Transverse colon (tissue), 4 donors: Measurements from ENCODE around the gene EP400. TPM values are rescaled to one million over a fixed set of nuclear protein-coding genes. Genes with fewer than 3 reads are reported as not detected.
"Not testable (repeated sequence)": the region's sequence is repeated elsewhere in the genome, so short reads cannot be mapped to it uniquely, and the experiment has no call there.

ENCODE experiments used
- DNase-seq: peaks from one replicate; pipeline ENCODE4 v3.0.0-alpha.2; 2019
- H3K27ac ChIP-seq, 4 donors: fragments of 200-600 bp; sonication (generic); 2 replicates each; pipeline ENCODE4 v1.5.1; 2016 to 2018; ENCODE audit warnings: inconsistent platforms in 4 of 4
- H3K27me3 ChIP-seq: fragments of 200-600 bp; sonication (generic); 2 replicates; pipeline ENCODE4 v1.5.1; 2017; ENCODE audit warnings: inconsistent platforms
- H3K36me3 ChIP-seq, 4 donors: fragments of 200-600 bp; sonication (generic); 2 replicates each; pipeline ENCODE4 v1.5.1; 2017 to 2019; ENCODE audit warnings: inconsistent platforms in 4 of 4
- H3K4me1 ChIP-seq, 4 donors: fragments of 200-600 bp; sonication (generic); 2 replicates each; pipeline ENCODE4 v1.5.1; 2017 to 2020; ENCODE audit warnings: inconsistent platforms in 4 of 4
- H3K4me3 ChIP-seq, 4 donors: fragments of 200-600 bp; sonication (generic); 1 replicate in 1 of 4; 2 replicates in 3 of 4; pipeline versions ENCODE4 v1.5.1 to v1.6.1; 2017 to 2019; ENCODE audit warnings: inconsistent platforms in 4 of 4
- H3K9me3 ChIP-seq, 2 donors: fragments of 200-600 bp; sonication (generic); 2 replicates each; pipeline ENCODE4 v1.5.1; 2017 to 2019; ENCODE audit warnings: inconsistent platforms in 2 of 2
- EP300 ChIP-seq: sonication (generic); formaldehyde crosslinking; IDR thresholded peaks from one replicate; pipeline ENCODE4 v1.6.1; 2017; ENCODE audit warnings: antibody characterized with exemption, low read depth
- POLR2A ChIP-seq: fragments of 450-650 bp; IDR thresholded peaks from one replicate; pipeline ENCODE4 v1.6.1; 2016; ENCODE audit warnings: antibody characterized with exemption, mild to moderate bottlenecking, moderate library complexity
- POLR2AphosphoS5 ChIP-seq, 3 donors: sonication (generic); formaldehyde crosslinking; IDR thresholded peaks; one replicate each; pipeline ENCODE4 v1.6.1; 2016; ENCODE audit warnings: antibody characterized with exemption in 3 of 3
- WGBS, 2 donors: methylation state at CpG; one replicate each; pipeline ENCODE4 v1.1.5; 2018; ENCODE audit warnings: low coverage in 1 of 2; 5-methylcytosine and 5-hydroxymethylcytosine counted together
- in situ Hi-C, 4 donors: fragments of 200-750 bp; cut with MboI; loops; one replicate each; pipeline versions ENCODE4 v1.15.0 to v1.15.1; 2017; ENCODE audit warnings: low sequenced_read_pairs in 3 of 4, low pct_ligation_motif_present in 1 of 4, low pct_unique_long_range_greater_than_20kb in 1 of 4
- intact Hi-C: fragments of 100-400 bp; cut with DNase I; formaldehyde crosslinking; loops from one replicate; pipeline ENCODE4 v1.15.1; 2023; ENCODE audit warnings: low total_unique reads
- total RNA-seq, 4 donors: library from RNA; depleted of rRNA; stranded (reverse); fragments of >200 nt; gene quantifications; one replicate each; pipeline ENCODE4 v1.1.0, GENCODE V29; 2016
- TF ChIP-seq, protein P1 (sequence below), 5 experiments: fragments of 200-600 bp in 3 of 5; fragments of 450-650 bp in 2 of 5; sonication (generic) in 3 of 5; IDR thresholded peaks; 1 replicate in 2 of 5; 2 replicates in 3 of 5; pipeline ENCODE4 v1.5.1; 2016 to 2017; ENCODE audit warnings: antibody characterized with exemption in 5 of 5, inconsistent platforms in 3 of 5, mild to moderate bottlenecking in 2 of 5, moderate library complexity in 1 of 5

EP400 gene
- total RNA-seq, 4 donors from 2014 or later = 25.4 to 67.3 (median 37.5) TPM

DNA sequence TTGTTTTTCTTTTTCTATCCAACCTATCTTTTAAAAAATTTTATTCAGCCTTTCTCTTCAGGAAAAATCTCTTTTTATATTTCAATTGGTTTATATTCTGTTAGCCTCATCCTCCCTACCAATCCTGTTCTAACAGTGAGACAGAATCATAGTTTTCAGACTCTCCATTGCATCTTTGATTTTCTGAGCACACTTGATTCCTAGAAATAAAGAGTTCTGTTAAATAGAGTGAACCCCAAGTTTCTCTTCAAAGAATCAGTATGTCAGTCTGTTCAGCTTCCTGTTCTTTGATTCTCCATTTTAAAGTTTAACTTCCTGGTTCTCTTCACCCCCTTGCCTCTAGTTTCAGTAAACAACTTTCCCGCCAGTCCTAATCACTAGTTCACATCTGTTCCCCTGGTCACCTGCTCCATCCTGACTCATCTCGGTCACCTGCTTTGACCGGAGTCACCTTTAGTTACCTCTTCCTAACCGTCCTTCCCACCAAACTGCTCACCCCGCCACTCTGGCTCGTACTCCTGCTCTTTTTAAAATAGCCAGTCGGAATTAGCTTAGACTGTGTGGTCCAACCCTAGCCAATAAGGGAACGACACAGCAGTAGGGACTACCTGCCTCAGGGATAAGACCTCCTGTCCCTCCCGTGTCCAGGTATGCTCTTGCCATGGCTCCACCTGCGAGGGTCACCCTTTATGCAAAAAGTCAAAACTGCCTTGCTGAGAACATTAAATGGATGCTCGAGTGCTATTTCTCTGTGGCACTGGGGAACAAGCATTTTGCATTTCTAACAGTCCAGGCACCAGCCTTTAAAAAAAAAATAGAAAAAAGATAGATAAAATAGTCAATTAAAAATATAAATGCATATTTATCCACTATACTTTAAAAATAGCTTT lies 146.0 kb downstream of the EP400 start:
- no peak for DNase-seq
- Histone ChIP-seq H3K27ac (no peak overlapping the region), H3K9me3 (no peaks in the 10 kb centered on the region), H3K27me3 (no peaks in the 10 kb centered on the region), H3K36me3 (peaks cover 0 to 1% (median 0%) of the 10 kb centered on the region in 4 donors), H3K4me3 (no peak overlapping the region), H3K4me1 (no peaks in the 10 kb centered on the region)
- TF ChIP-seq EP300 = no peak
- TF ChIP-seq POLR2A = no peak
- intact Hi-C loops = no loop called here
- 90 to 94% methylated on average over 9 to 11 of the region's 11 CpGs for WGBS, 2 donors
- in situ Hi-C loops = no loop called here

DNA sequence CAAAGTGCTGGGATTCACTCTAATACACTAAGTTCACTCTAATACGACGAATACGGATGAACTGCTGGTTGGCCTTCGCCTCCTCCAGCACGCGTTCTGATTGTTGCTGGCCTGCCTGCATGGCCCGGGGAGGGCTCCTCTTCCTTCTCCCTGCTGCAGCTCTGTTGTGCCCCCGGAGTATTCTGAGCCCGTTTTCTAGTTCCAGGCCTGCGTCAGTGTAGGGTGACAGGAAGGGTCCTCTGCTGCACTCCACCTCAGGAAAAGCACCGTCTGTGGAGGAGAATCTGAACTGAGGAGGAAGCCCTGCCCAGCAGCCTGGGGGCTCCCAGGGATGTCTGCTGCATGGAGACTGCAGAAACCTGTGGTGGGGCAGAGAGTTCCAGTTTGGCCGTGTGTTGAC lies 150.0 kb downstream of the EP400 start:
- DNase-seq = no peak
- WGBS, 2 donors = 80 to 96% methylated on average over 1 to 10 of the region's 12 CpGs

DNA sequence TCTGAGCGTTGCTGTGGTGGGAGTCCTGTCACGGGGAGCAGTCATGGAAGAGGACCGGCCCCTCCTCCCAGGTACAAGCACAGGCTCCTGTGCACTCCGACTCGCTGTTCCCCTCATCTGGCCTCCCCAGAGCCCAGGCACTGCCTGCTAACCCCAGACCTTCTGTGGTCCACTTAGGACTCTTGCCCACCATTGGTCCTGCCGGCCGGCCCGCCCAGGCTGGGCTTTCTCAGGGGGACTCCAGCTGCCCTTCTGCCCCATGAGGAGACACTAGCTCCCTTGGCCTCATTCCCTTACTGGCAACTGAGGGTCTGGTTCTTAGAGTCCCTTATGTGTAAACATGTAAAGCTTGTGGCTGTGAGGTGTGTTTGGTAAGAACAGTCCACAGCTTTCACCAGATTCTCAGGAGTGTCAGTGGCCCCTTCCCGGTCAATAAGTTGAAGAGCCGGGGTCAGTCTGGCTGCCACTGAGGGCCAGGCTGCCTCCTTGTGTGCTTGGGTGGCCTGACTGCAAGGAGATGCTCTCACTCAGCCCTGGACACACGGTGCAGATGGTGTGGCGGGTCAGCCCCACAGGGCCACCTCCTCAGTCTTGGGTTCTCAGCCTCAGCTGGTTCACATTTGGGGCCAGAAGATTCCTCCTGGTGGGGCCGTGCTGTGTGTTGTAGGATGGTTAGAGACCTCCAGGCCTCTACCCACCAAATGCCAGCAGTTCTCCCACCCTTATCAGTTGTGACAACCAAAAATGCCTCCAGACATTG lies 150.7 kb downstream of the EP400 start:
- 97% methylated on average over 11 of the region's 13 CpGs; no CpG with 5 or more reads in 1 of the 2 donors for whole genome bisulfite sequencing, 2 donors
- in situ Hi-C loops = no loop called here
- TF ChIP-seq POLR2AphosphoS5 (IDR thresholded peaks at IDR 0.05) = no peak
- TF ChIP-seq, protein P1, sequence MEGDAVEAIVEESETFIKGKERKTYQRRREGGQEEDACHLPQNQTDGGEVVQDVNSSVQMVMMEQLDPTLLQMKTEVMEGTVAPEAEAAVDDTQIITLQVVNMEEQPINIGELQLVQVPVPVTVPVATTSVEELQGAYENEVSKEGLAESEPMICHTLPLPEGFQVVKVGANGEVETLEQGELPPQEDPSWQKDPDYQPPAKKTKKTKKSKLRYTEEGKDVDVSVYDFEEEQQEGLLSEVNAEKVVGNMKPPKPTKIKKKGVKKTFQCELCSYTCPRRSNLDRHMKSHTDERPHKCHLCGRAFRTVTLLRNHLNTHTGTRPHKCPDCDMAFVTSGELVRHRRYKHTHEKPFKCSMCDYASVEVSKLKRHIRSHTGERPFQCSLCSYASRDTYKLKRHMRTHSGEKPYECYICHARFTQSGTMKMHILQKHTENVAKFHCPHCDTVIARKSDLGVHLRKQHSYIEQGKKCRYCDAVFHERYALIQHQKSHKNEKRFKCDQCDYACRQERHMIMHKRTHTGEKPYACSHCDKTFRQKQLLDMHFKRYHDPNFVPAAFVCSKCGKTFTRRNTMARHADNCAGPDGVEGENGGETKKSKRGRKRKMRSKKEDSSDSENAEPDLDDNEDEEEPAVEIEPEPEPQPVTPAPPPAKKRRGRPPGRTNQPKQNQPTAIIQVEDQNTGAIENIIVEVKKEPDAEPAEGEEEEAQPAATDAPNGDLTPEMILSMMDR (IDR thresholded peaks at IDR 0.05) = no peak
- TF ChIP-seq EP300 = no peak
- no peak for TF ChIP-seq POLR2A

More for the DNA sequence above, 150.0 kb downstream of the EP400 start:
- no peaks in the 10 kb centered on the region for H3K27me3 ChIP-seq
- H3K4me1 ChIP-seq = no peaks in the 10 kb centered on the region
- H3K27ac ChIP-seq = no peak overlapping the region
- TF ChIP-seq EP300 = no peak
- TF ChIP-seq, protein P1 (IDR thresholded peaks at IDR 0.05) = no peak
- in situ Hi-C loops = no loop called here
- no peaks in the 10 kb centered on the region for H3K36me3 ChIP-seq
- no peak overlapping the region for H3K4me3 ChIP-seq
- no peaks in the 10 kb centered on the region for H3K9me3 ChIP-seq
- intact Hi-C loops = no loop called here

DNA sequence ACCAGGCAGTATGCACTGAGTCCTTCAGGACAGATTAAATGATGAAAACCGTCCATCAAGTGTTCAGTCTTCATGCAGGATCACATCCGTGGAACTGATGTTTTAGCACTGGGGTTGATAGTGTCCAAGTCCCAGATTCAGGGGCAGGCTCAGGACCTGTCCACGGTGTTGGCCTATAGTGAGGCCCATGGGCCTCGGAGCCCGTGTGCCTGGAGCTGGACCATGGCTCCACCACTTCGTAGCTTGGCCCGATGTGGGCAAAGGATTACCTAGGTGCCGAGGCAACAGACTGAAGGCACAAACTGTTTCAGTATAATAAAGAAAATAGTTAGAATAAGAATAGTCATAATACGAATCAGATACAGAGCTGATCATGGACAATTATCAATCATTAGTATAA lies 152.6 kb downstream of the EP400 start:
- no peak overlapping the region for H3K27ac ChIP-seq
- H3K27me3 ChIP-seq = no peaks in the 10 kb centered on the region
- H3K4me3 ChIP-seq = no peak overlapping the region
- WGBS, 2 donors = 82 to 90% methylated on average over 1 to 9 of the region's 9 CpGs
- DNase-seq = no peak
- H3K4me1 ChIP-seq = no peaks in the 10 kb centered on the region
- in situ Hi-C loops = no loop called here
- no peaks in the 10 kb centered on the region for H3K9me3 ChIP-seq
- intact Hi-C loops = no loop called here
- TF ChIP-seq POLR2AphosphoS5 (IDR thresholded peaks at IDR 0.05) = no peak
- H3K36me3 ChIP-seq = no peaks in the 10 kb centered on the region

More for the DNA sequence above, 150.7 kb downstream of the EP400 start:
- Histone ChIP-seq H3K36me3 (no peaks in the 10 kb centered on the region), H3K4me3 (no peak overlapping the region), H3K27ac (no peak overlapping the region), H3K27me3 (no peaks in the 10 kb centered on the region), H3K4me1 (no peaks in the 10 kb centered on the region), H3K9me3 (no peaks in the 10 kb centered on the region)
- no peak for DNase-seq
- intact Hi-C loops = no loop called here

DNA sequence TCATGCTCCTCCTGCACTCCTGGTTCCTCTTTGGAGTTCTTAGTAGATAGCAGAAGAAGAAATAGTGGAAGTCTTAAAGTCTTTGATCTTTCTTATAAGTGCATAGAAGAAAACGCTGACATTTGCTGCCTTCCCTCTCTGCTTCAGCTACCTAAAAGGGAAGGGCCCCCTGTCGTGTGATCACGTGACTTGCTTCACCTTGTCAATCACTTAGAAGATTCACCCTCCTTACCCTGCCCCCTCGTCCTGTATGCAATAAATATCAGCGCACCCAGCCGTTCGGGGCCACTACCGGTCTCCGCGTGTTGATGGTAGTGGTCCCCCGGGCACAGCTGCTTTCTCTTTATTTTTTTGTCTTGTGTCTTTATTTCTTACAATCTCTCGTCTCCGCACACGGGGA lies 153.3 kb downstream of the EP400 start:
- H3K9me3 ChIP-seq, H3K4me1 ChIP-seq, H3K27me3 ChIP-seq, H3K27ac ChIP-seq, DNase-seq, intact Hi-C loops, in situ Hi-C loops, H3K36me3 ChIP-seq, H3K4me3 ChIP-seq: not testable (repeated sequence)
- 85 to 91% methylated on average over 14 of the region's 14 CpGs for WGBS, 2 donors
